ENCODE measurements around the gene SMIM9. TPM values are rescaled to one million over a fixed set of nuclear protein-coding genes. Genes with fewer than 3 reads are reported as not detected.

Gene SMIM9
- polyA plus RNA-seq, 1 experiment: not detected

DNA sequence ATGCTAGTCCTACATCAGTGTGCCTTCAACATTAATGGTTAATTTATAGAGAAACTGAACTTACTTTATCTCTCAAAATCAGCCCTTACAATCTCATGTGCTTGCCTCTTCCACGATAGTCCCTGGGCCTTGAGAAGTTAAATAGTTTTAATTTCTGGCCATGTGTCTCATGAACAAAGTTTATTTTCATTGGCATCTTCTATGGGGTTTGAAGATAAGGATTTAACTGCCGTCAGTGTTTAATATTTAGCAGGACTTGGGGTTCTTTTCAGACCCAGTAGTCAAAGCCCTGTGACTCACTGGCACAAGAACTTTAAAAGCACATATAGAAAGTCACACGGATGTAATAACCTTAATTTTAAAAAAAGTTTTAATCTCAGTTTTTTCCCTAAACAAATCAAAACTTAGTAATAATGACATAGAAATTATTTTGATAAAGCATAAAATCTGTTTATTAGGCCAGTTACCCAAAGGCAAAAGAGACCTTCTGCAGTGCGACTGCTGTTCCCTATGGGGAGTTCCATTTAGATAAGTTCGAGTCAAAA is 19.1 kb downstream of the SMIM9 start:
- no peak overlapping the region for H3K4me3 ChIP-seq (ENCODE audit: low read depth, low read length)
- TF ChIP-seq, protein P1, sequence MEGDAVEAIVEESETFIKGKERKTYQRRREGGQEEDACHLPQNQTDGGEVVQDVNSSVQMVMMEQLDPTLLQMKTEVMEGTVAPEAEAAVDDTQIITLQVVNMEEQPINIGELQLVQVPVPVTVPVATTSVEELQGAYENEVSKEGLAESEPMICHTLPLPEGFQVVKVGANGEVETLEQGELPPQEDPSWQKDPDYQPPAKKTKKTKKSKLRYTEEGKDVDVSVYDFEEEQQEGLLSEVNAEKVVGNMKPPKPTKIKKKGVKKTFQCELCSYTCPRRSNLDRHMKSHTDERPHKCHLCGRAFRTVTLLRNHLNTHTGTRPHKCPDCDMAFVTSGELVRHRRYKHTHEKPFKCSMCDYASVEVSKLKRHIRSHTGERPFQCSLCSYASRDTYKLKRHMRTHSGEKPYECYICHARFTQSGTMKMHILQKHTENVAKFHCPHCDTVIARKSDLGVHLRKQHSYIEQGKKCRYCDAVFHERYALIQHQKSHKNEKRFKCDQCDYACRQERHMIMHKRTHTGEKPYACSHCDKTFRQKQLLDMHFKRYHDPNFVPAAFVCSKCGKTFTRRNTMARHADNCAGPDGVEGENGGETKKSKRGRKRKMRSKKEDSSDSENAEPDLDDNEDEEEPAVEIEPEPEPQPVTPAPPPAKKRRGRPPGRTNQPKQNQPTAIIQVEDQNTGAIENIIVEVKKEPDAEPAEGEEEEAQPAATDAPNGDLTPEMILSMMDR (IDR thresholded peaks at IDR 0.05; ENCODE audit: low read depth, low read length): no peak
- DNase-seq (ENCODE audit: low read depth, low spot score): no peak
- no peak overlapping the region for H3K27ac ChIP-seq (ENCODE audit: low read depth, low read length)
- H3K27me3 ChIP-seq (ENCODE audit: control insufficient read depth, insufficient read depth, low read length): no peaks in the 10 kb centered on the region
- CTCF ChIA-PET: no interaction called here
- POLR2A ChIA-PET: no interaction called here
- H3K9me3 ChIP-seq (ENCODE audit: control insufficient read depth, insufficient read depth, low read length): peaks cover 3% of the 10 kb centered on the region; the same call in 1 of the 2 replicates

DNA sequence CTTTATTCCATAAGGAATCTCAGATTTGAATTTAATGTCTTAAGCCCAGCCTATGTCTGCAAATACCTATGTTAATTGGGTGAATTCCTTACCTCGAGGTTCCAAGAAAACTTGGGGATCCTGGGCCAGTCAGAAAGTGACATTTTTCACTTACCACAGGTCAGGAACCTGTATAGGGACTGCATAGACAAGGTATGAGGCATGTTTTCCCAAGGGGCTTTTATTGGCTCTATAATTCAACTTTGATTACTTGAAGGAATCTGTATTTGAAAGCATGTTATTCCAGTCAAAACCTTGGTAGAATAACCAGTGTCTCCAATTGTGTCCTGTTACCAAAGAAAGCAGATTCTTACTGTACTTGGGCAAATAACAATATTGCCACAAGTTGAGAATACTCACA is 20.7 kb downstream of the SMIM9 start:
- CTCF ChIA-PET: no interaction called here
- TF ChIP-seq, protein P1 (IDR thresholded peaks at IDR 0.05; ENCODE audit: low read depth, low read length): no peak
- no peak overlapping the region for H3K4me3 ChIP-seq (ENCODE audit: low read depth, low read length)
- DNase-seq (ENCODE audit: low read depth, low spot score): no peak
- POLR2A ChIA-PET: no interaction called here
- peaks cover 3% of the 10 kb centered on the region; the same call in 1 of the 2 replicates for H3K9me3 ChIP-seq (ENCODE audit: control insufficient read depth, insufficient read depth, low read length)
- H3K27me3 ChIP-seq (ENCODE audit: control insufficient read depth, insufficient read depth, low read length): no peaks in the 10 kb centered on the region
- no peak overlapping the region for H3K27ac ChIP-seq (ENCODE audit: low read depth, low read length)

DNA sequence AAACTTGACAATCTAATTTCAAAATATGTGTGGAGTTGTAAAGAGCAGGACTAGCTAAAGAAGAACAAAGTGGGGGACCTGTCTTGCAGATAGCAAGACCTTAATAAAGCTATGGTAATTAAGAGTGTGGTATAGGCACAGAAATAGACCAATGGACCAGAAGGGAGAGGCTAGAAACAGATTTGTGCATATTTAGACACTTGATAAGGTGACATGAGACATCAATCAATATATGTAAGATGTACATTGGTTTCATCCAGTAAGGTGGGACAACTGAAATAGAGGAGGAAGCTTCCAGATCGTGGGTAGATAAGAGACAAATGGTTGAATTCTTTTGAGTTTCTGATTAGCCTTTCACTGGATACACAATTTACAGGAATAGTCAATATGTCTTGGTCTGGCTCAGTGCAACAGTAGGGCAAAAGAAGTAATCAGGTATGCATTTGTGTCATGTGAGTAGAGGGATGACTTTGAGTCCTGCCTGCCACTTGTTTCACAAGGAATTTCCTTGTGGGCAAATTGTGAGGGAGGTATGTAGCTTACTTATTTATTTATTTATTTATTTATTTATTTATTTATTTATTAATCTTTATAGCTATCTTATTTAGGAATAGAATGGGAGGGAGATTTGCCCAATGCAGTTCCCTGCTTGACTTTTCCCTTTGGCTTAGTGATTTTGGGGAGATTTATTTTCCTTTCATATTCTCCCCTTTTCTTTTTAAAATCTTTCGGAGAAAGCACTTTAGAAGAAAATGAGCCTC is 21.9 kb downstream of the SMIM9 start:
- DNase-seq (ENCODE audit: low read depth, low spot score): no peak
- H3K9me3 ChIP-seq (ENCODE audit: control insufficient read depth, insufficient read depth, low read length): peaks cover 3% of the 10 kb centered on the region; the same call in 1 of the 2 replicates
- TF ChIP-seq, protein P1 (IDR thresholded peaks at IDR 0.05; ENCODE audit: low read depth, low read length): no peak
- ChIA-PET CTCF (no interaction called here), POLR2A (no interaction called here)
- no peaks in the 10 kb centered on the region for H3K27me3 ChIP-seq (ENCODE audit: control insufficient read depth, insufficient read depth, low read length)
- H3K27ac ChIP-seq (ENCODE audit: low read depth, low read length): no peak overlapping the region
- no peak overlapping the region for H3K4me3 ChIP-seq (ENCODE audit: low read depth, low read length)

DNA sequence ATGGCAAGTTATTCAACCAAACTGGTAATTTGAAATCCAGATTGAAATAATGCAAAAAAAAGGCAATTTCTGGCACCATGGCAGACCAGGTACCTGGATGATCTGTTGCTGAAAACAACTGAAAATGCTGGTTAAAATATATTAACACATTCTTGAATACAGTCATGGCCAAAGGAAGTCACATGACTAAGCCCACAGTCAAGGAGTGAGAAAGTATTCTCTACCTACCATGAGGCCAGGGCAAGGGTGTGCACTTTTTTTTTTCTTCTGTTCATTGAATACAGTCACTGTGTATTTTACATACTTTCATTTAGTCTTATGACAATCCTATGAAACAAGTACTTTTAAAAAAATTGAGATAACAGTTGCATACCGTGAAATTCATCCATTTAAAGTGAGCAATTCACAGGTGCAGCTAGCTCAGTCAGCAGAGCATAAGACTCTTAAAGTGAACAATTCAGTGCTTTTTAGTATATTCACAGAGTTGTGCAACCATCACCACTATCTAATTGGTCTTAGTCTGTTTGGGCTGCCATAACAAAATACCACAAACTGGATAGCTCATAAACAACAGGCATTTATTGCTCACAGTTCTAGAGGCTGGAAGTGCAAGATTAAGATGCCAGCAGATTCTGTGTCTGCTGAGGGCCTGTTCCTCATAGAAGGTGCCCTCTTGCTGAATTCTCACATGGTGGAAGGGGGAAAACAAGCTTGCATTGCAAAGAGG is 24.4 kb downstream of the SMIM9 start:
- DNase-seq (ENCODE audit: low read depth, low spot score): no peak
- H3K9me3 ChIP-seq (ENCODE audit: control insufficient read depth, insufficient read depth, low read length): no peaks in the 10 kb centered on the region
- ChIA-PET POLR2A (no interaction called here), CTCF (no interaction called here)
- H3K27me3 ChIP-seq (ENCODE audit: control insufficient read depth, insufficient read depth, low read length): no peaks in the 10 kb centered on the region
- H3K4me3 ChIP-seq (ENCODE audit: low read depth, low read length): no peak overlapping the region
- H3K27ac ChIP-seq (ENCODE audit: low read depth, low read length): no peak overlapping the region
- TF ChIP-seq, protein P1 (IDR thresholded peaks at IDR 0.05; ENCODE audit: low read depth, low read length): no peak
